ENCODE data around the gene PDXP. TPM values are rescaled to one million over a fixed set of nuclear protein-coding genes. Genes with fewer than 3 reads are reported as not detected.

PDXP gene
- total and polyA plus RNA-seq, 9 of the 15 experiments (the other 6 are each of a cell fraction or from before 2014, with no cell fraction given): 7.9 to 54.2 (median 38.8) TPM

DNA sequence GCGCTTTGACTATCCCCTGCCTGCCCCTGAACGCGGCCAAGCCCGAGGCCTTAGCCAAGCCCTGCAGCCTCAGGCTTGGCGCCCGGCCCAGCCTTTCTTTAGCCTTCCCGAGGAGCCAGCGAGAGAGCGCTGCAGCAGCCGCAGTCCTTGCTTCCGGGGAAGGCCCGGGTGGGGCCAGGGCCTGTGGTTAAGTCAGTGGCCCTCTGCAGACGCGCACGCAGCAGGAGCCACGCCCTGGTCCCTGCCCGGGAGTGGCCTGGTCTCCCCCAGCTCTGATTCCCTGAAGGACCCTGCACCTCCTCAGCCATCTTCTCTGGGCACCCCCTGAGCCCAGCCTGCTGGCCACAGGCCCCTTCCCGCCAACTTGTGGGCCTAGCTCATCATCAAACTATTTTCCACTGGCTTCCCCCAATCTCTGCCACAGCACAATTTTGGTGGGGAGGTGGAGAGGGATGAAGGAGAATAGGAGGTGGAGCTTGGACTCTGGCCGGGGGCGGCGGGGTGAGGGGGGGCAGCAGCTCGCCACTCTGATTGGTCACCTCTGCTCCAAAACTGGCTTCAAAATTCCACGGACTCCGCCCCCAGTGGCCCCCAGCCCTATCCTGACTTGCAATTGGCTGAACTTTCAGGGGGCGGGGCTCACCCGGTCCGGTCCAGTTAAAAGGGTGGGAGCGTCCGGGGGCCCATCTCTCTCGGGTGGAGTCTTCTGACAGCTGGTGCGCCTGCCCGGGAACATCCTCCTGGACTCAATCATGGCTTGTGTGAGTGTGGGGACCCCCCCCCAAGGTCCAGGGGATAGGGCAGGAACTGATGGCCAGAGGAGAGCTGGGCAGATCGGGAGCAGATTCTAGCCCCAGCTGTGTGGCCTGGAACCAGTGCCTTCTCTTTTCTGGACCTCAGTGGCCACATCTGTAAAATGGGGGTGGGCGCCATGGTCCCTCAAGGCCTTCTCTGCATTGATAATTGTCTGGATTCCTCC is 16.7 kb downstream of the PDXP start, which contains the start of gene LGALS1 (continued):
- TF ChIP-seq PKNOX1 (IDR thresholded peaks at IDR 0.05) (no peak), SNIP1 (IDR thresholded peaks at IDR 0.05; ENCODE audit: low read depth) (peak; percentile 43; the same call in 1 of the 2 replicates), ZNF780A (CRISPR knock-in tag; IDR thresholded peaks at IDR 0.05) (no peak), MTA3 (IDR thresholded peaks at IDR 0.05; ENCODE audit: borderline replicate concordance) (peak; percentile 78), ZC3H4 (CRISPR knock-in tag; IDR thresholded peaks at IDR 0.05; ENCODE audit: borderline replicate concordance) (no peak), CLOCK (CRISPR knock-in tag; IDR thresholded peaks at IDR 0.05; ENCODE audit: borderline replicate concordance) (no peak), CREB1 (IDR thresholded peaks at IDR 0.05) (no peak), CREB1 (CRISPR knock-in tag; IDR thresholded peaks at IDR 0.05) (0 out of 2 replicates have a peak, but pooled peaks have one; percentile 19), NKRF (IDR thresholded peaks at IDR 0.05; ENCODE audit: borderline replicate concordance) (peak; percentile 33; the same call in 1 of the 2 replicates), POLR2A (conservative IDR thresholded peaks at IDR 0.05) (peak; percentile 74), BACH1 (tag; IDR thresholded peaks at IDR 0.05) (no peak), ZNF589 (CRISPR knock-in tag; IDR thresholded peaks at IDR 0.05; ENCODE audit: low read depth) (no peak), PHF8 (IDR thresholded peaks at IDR 0.05; ENCODE audit: borderline replicate concordance, low read length) (peak; percentile 37; the same call in 1 of the 2 replicates), PPARD (CRISPR knock-in tag; IDR thresholded peaks at IDR 0.05) (no peak), ESRRA (IDR thresholded peaks at IDR 0.05; ENCODE audit: borderline replicate concordance, low read depth) (peak; percentile 84; the same call in 1 of the 2 replicates), SUPT5H (IDR thresholded peaks at IDR 0.05) (peak; percentile 73), TAF1 (IDR thresholded peaks at IDR 0.05; ENCODE audit: control insufficient read depth, extremely low read depth, insufficient read depth, low read length, severe bottlenecking) (peak; percentile 53), ETS1 (conservative IDR thresholded peaks at IDR 0.05; ENCODE audit: control insufficient read depth, low read depth, low read length) (peak; percentile 63; the same call in 1 of the 2 replicates), ETV1 (tag; conservative IDR thresholded peaks at IDR 0.05; ENCODE audit: low read depth) (peak; percentile 93)
